Non-pigmented ciliary epithelial cell (primary cell): ENCODE data around the gene TCHP.

Source experiments
- DNase-seq: peaks from one replicate; pipeline ENCODE4 v3.0.0-alpha.2; 2010; ENCODE audit warnings: low read depth

Gene TCHP

GRCh38 chr12:109963330-109963729 is 63.3 kb downstream of the TCHP start:
- no peak for DNase-seq

GRCh38 chr12:109963743-109964429 is 63.8 kb downstream of the TCHP start:
- DNase-seq: no peak

- DNase-seq: no peak
Observed at GRCh38 chr12:109966546-109966945, 66.5 kb downstream of the TCHP start.

- DNase-seq: no peak
Observed at GRCh38 chr12:109967383-109968031, 67.4 kb downstream of the TCHP start.
